ENCODE data around the gene EIF3A. TPM values are rescaled to one million over a fixed set of nuclear protein-coding genes. Genes with fewer than 3 reads are reported as not detected.

The EIF3A gene
- total and polyA plus RNA-seq, 9 of the 15 experiments (the other 6 are each of a cell fraction or from before 2014, with no cell fraction given): 19.6 to 163 (median 102) TPM

DNA sequence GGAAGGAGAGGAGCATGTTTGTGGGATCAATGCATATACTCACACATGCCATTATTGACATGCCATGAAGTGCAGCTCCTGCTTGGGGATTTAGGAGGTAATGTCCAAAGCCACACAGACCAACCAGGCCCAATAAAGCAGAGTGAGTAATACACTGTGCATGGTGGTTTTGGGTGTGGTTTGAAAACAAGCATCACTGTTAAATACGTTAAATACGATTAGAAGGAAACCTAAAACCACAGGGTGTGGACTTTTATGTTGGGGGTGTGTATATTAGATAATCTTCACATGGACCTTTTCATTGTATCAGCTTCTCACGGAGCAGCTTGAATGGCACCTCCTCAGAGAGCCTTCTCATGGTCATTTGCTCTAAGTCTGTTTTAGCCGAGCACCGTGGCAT is 10.4 kb upstream of the EIF3A start (continued):
- TF ChIP-seq ZNF584 (CRISPR knock-in tag; IDR thresholded peaks at IDR 0.05; ENCODE audit: low read depth): no peak
- peak; percentile 67; the same call in 1 of the 2 replicates for TF ChIP-seq JUND (IDR thresholded peaks at IDR 0.05; ENCODE audit: borderline replicate concordance, low read depth, low read length)
- TF ChIP-seq JUND (tag; IDR thresholded peaks at IDR 0.05; ENCODE audit: borderline replicate concordance, low read depth, low read length): peak; percentile 70; the same call in 1 of the 3 replicates
- TF ChIP-seq, protein P1, sequence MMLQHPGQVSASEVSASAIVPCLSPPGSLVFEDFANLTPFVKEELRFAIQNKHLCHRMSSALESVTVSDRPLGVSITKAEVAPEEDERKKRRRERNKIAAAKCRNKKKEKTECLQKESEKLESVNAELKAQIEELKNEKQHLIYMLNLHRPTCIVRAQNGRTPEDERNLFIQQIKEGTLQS (IDR thresholded peaks at IDR 0.05): peak; percentile 31; the same call in 1 of the 2 replicates
- TF ChIP-seq, protein P1 (CRISPR knock-in tag; conservative IDR thresholded peaks at IDR 0.05): no peak
- peak; percentile 62 for TF ChIP-seq ZFX (CRISPR knock-in tag; IDR thresholded peaks at IDR 0.05)
- TF ChIP-seq FOXM1 (IDR thresholded peaks at IDR 0.05; ENCODE audit: low read depth): peak; percentile 46; the same call in 1 of the 2 replicates
- TF ChIP-seq FOXM1 (CRISPR knock-in tag; IDR thresholded peaks at IDR 0.05; ENCODE audit: low read depth): no peak
- TF ChIP-seq, protein P2, sequence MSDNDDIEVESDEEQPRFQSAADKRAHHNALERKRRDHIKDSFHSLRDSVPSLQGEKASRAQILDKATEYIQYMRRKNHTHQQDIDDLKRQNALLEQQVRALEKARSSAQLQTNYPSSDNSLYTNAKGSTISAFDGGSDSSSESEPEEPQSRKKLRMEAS (CRISPR knock-in tag; IDR thresholded peaks at IDR 0.05): peak; percentile 44; the same call in 1 of the 2 replicates
- TF ChIP-seq HDAC8 (tag; IDR thresholded peaks at IDR 0.05): no peak
- no peak for TF ChIP-seq BHLHE40 (IDR thresholded peaks at IDR 0.05; ENCODE audit: low read length)
- no peak for TF ChIP-seq MCM2 (IDR thresholded peaks at IDR 0.05; ENCODE audit: low read depth)
- TF ChIP-seq LEF1 (IDR thresholded peaks at IDR 0.05): peak; percentile 47; the same call in 1 of the 2 replicates
- TF ChIP-seq GABPB1 (CRISPR knock-in tag; IDR thresholded peaks at IDR 0.05): 0 out of 2 replicates have a peak, but pooled peaks have one; percentile 10
- TF ChIP-seq GTF2F1 (IDR thresholded peaks at IDR 0.05; ENCODE audit: low read depth, low read length): no peak
- TF ChIP-seq CBFA2T3 (IDR thresholded peaks at IDR 0.05): peak; percentile 84
- TF ChIP-seq, protein P3, sequence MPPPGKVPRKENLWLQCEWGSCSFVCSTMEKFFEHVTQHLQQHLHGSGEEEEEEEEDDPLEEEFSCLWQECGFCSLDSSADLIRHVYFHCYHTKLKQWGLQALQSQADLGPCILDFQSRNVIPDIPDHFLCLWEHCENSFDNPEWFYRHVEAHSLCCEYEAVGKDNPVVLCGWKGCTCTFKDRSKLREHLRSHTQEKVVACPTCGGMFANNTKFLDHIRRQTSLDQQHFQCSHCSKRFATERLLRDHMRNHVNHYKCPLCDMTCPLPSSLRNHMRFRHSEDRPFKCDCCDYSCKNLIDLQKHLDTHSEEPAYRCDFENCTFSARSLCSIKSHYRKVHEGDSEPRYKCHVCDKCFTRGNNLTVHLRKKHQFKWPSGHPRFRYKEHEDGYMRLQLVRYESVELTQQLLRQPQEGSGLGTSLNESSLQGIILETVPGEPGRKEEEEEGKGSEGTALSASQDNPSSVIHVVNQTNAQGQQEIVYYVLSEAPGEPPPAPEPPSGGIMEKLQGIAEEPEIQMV (tag; conservative IDR thresholded peaks at IDR 0.05; ENCODE audit: low read depth): no peak
- no peak for TF ChIP-seq ZNF445 (CRISPR knock-in tag; IDR thresholded peaks at IDR 0.05; ENCODE audit: low read depth)
- peak; percentile 22 for TF ChIP-seq DACH1 (IDR thresholded peaks at IDR 0.05; ENCODE audit: partially characterized antibody)
- TF ChIP-seq ZNF384 (IDR thresholded peaks at IDR 0.05; ENCODE audit: low read depth, low read length): no peak
- TF ChIP-seq ZNF830 (CRISPR knock-in tag; IDR thresholded peaks at IDR 0.05): no peak
- TF ChIP-seq ZNF134 (CRISPR knock-in tag; conservative IDR thresholded peaks at IDR 0.05): no peak
- TF ChIP-seq FOSL1 (tag; conservative IDR thresholded peaks at IDR 0.05): peak; percentile 79
- peak; percentile 84 for TF ChIP-seq TEAD4 (IDR thresholded peaks at IDR 0.05; ENCODE audit: low read length)
- TF ChIP-seq TEAD4 (CRISPR knock-in tag; IDR thresholded peaks at IDR 0.05; ENCODE audit: borderline replicate concordance): no peak
- TF ChIP-seq STAT5A (IDR thresholded peaks at IDR 0.05; ENCODE audit: borderline replicate concordance, low read length): peak; percentile 39; the same call in 1 of the 2 replicates
- TF ChIP-seq HDAC2 (IDR thresholded peaks at IDR 0.05): peak; percentile 44; the same call in 1 of the 2 replicates
- peak in 1 of 2 experiments; percentile 48; a peak in 1 of 4 replicates for TF ChIP-seq HDAC1 (IDR thresholded peaks at IDR 0.05)
- no peak for TF ChIP-seq IRF2 (CRISPR knock-in tag; IDR thresholded peaks at IDR 0.05)
- TF ChIP-seq NCOR1 (IDR thresholded peaks at IDR 0.05): peak; percentile 69
- TF ChIP-seq SOX6 (IDR thresholded peaks at IDR 0.05): peak; percentile 90

Data from K562 (cell line).